Stomach (tissue), 4 donors: ENCODE measurements around the gene SOS1.

Source experiments
- CTCF ChIP-seq, 7 experiments: fragments of 450-650 bp in 4 of 7; fragments of 200-600 bp in 3 of 7; sonication (generic) in 3 of 7; IDR thresholded peaks; one replicate each; pipeline ENCODE4 v1.5.1; 2016 to 2019; ENCODE audit warnings: antibody characterized with exemption in 7 of 7, control low read depth in 2 of 7, mild to moderate bottlenecking in 1 of 7
- POLR2A ChIP-seq, 4 donors: fragments of 450-650 bp; IDR thresholded peaks; one replicate each; pipeline ENCODE4 v1.6.1; 2016; ENCODE audit warnings: antibody characterized with exemption in 4 of 4, control low read depth in 2 of 4, mild to moderate bottlenecking in 1 of 4, moderate library complexity in 1 of 4

- TF ChIP-seq CTCF (IDR thresholded peaks at IDR 0.05) (no peak), POLR2A (IDR thresholded peaks at IDR 0.05) (no peak)
These were observed 36.0 kb upstream of the SOS1 start for GRCh38 chr2:39156846-39157245.
